NCI-H345 treated with DMSO at 0.1 percent for 48 hours (cell line): ENCODE measurements around the gene PTPRO.

Experiments
- DNase-seq: peaks from one replicate; lab custom pipeline; 2025; ENCODE audit not compliant: unreplicated experiment; lab: John Stamatoyannopoulos, UW

PTPRO gene

GRCh38 chr12:15322164-15323061 lies at the start of gene PTPRO:
TSS of gene PTPRO (plus strand) at chr12:15322508.
- DNase-seq = peak; percentile 68

- DNase-seq = no peak
Observed at GRCh38 chr12:15273896-15274295, 48.4 kb upstream of the PTPRO start.

- DNase-seq = no peak
Observed at GRCh38 chr12:15274561-15274967, 47.7 kb upstream of the PTPRO start.

GRCh38 chr12:15276088-15276698 lies 46.1 kb upstream of the PTPRO start:
- DNase-seq = no peak

GRCh38 chr12:15278816-15279658 lies 43.3 kb upstream of the PTPRO start:
- DNase-seq = no peak

GRCh38 chr12:15280930-15281329 lies 41.4 kb upstream of the PTPRO start:
- no peak for DNase-seq

GRCh38 chr12:15289192-15289591 lies 33.1 kb upstream of the PTPRO start:
- DNase-seq = no peak

GRCh38 chr12:15293731-15294130 lies 28.6 kb upstream of the PTPRO start:
- DNase-seq = no peak

GRCh38 chr12:15299947-15300346 lies 22.4 kb upstream of the PTPRO start:
- no peak for DNase-seq

- DNase-seq = no peak
Observed at GRCh38 chr12:15304296-15304695, 18.0 kb upstream of the PTPRO start.

GRCh38 chr12:15306605-15307004 lies 15.7 kb upstream of the PTPRO start:
- DNase-seq = no peak

- no peak for DNase-seq
Observed at GRCh38 chr12:15307079-15307478, 15.2 kb upstream of the PTPRO start.

GRCh38 chr12:15318841-15319240 lies 3.5 kb upstream of the PTPRO start:
- no peak for DNase-seq

- DNase-seq = no peak
Observed at GRCh38 chr12:15320881-15321280, 1.4 kb upstream of the PTPRO start.

- DNase-seq = peak; percentile 44
Observed at GRCh38 chr12:15323480-15323879, 1.2 kb downstream of the PTPRO start.

- no peak for DNase-seq
Observed at GRCh38 chr12:15329891-15330290, 7.6 kb downstream of the PTPRO start.

GRCh38 chr12:15334225-15334624 lies 11.9 kb downstream of the PTPRO start:
- DNase-seq = no peak

GRCh38 chr12:15335959-15336358 lies 13.7 kb downstream of the PTPRO start:
- DNase-seq = no peak

GRCh38 chr12:15336768-15337553 lies 14.7 kb downstream of the PTPRO start:
- no peak for DNase-seq

GRCh38 chr12:15341371-15341770 lies 19.1 kb downstream of the PTPRO start:
- DNase-seq = no peak

- no peak for DNase-seq
Observed at GRCh38 chr12:15344561-15344960, 22.3 kb downstream of the PTPRO start.
